ENCODE measurements around the gene SMIM17. TPM values are rescaled to one million over a fixed set of nuclear protein-coding genes. Genes with fewer than 3 reads are reported as not detected.

Gene SMIM17
- total RNA-seq (not detected), polyA plus RNA-seq (under 1 TPM in 2 of 3 donors, not detected in 1; 0.10 to 0.21 TPM)
- long read RNA-seq, donor 1 = 0 reads
- long read RNA-seq, donor 2 = 0 reads

DNA sequence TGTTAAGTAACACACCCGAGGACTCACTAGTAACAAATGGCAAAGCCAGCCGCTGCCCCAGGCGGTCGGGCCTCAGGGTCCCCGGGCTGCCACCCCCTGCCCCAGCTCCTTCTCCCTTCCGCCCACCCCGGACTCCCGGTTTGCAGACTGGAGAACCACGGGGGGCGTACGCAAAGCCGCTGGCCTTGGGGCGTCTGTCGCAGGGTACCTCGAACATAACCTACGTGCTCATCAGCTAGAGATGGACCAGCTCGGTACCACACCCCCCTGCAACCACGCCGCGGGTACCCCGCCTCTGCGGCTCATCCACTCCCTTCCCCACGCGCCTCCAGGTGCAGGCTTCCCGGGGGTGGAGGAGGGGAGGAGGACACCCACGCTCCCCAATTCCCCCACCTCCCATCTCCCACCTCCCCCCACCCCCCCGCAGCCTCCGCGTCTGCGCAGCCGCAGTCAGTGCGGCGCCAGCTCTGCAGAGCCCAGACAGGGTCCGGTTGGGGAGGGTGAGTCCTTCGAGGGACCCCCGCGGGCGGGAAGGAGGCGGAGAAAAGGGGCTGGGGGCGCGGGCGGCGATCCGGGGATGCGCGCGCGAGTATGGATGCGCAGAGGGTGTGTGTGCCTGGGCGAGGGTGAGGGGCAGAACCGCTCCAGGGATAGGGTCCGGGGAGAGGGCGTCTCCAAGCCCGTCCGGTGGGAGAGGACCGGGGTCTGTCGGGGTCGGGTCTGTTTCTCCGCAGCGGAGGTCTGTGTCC is at the start of gene SMIM17:
TSS of gene SMIM17 (plus strand) at position 449 of the 749 bp plus-strand sequence. CDS start 2,509 bp downstream, outside the sequence.
- no peak within 1 kb of the TSS for H3K27ac ChIP-seq
- intact Hi-C loops (cut with DNase I) = no loop called here
- H3K27me3 ChIP-seq (ENCODE audit: insufficient read depth in 3 of 3, low read length in 2 of 3) = peaks cover 0 to 14% (median 11%) of the 10 kb centered on the region in 3 donors
- TF ChIP-seq CTCF (IDR thresholded peaks at IDR 0.05) = no peak
- WGBS, 3 donors = 7 to 10% (median 8%) methylated on average over 44 to 60 of the region's 60 CpGs
- H3K9me3 ChIP-seq = peaks cover 26% of the 10 kb centered on the region
- H3K4me1 ChIP-seq = no peaks in the 10 kb centered on the region
- no peak within 1 kb of the TSS for H3K4me3 ChIP-seq
- ATAC-seq = no peak
- no peak for DNase-seq
- no peaks in the 10 kb centered on the region for H3K36me3 ChIP-seq (ENCODE audit: insufficient read depth in 1 of 2, low read depth in 1 of 2)

GRCh38 chr19:56594446-56594782 is 48.5 kb upstream of the SMIM17 start:
- Histone ChIP-seq H3K27me3 (ENCODE audit: insufficient read depth in 3 of 3, low read length in 2 of 3) (no peaks in the 10 kb centered on the region), H3K4me1 (no peaks in the 10 kb centered on the region), H3K9me3 (peaks cover 56% of the 10 kb centered on the region), H3K27ac (no peak overlapping the region), H3K36me3 (ENCODE audit: insufficient read depth in 1 of 2, low read depth in 1 of 2) (peaks cover 0 to 17% of the 10 kb centered on the region in 2 donors), H3K4me3 (peak overlapping the region; percentile 98)
- intact Hi-C loops (cut with DNase I) = no loop called here
- DNase-seq = no peak
- WGBS, 3 donors = 56 to 57% (median 56%) methylated on average over 4 of the region's 4 CpGs
- ATAC-seq = no peak
- TF ChIP-seq CTCF (IDR thresholded peaks at IDR 0.05) = no peak

DNA sequence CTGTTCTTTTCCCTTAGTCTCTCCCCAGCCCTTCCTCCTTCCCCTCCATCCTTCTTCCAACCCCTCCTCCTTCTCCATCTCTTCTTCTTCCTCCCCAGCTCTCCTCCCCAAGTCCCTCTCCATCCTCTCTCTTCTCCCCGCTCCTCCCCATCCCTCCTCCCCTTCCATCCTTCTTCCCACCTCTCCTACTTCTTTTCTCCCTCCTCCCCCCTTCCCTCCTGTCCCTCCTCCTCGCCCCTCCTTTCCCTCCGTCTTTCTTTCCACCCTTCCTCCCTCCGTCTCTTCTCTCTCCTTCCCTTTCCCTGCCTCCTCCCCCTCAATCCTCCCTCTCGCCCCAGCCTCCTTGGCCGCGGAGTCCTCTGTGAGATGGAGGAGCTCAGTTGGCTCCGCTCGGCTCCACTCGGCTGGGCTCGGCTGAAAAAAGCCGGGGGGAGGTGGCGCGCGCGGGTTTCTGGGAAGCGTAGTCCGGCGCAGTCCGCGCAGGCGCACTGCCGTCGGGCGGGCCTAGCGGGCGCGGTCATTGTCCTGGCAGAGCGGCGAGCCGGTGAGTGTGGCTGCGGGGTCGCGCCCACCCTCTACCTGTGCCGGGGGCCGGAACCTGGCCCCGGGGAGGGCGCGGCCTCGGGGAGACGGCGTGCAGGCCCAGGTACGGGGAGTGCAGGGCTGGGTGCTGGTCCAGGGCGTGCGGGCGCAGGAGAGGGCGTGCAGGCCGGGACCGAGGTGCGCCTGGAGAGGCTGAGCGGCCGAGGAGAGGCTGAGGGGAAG is 48.0 kb upstream of the SMIM17 start, which contains the start of gene ZNF71:
TSS of gene ZNF71 (plus strand) at position 520 of the 765 bp plus-strand sequence. CDS start 6,257 bp downstream, outside the sequence.
- Histone ChIP-seq H3K36me3 (ENCODE audit: insufficient read depth in 1 of 2, low read depth in 1 of 2) (peaks cover 0 to 17% of the 10 kb centered on the region in 2 donors), H3K4me3 (peak within 1 kb of the TSS; percentile 98), H3K27me3 (ENCODE audit: insufficient read depth in 3 of 3, low read length in 2 of 3) (no peaks in the 10 kb centered on the region), H3K9me3 (peaks cover 56% of the 10 kb centered on the region), H3K27ac (peak within 1 kb of the TSS; percentile 58), H3K4me1 (no peaks in the 10 kb centered on the region)
- 0 to 1% (median 0%) methylated on average over 52 of the region's 52 CpGs for WGBS, 3 donors
- intact Hi-C loops (cut with DNase I) = no loop called here
- no peak for TF ChIP-seq CTCF (IDR thresholded peaks at IDR 0.05)
- ATAC-seq (peak; percentile 96 to 100 (median 100)), DNase-seq (peak; percentile 91 to 94)

DNA sequence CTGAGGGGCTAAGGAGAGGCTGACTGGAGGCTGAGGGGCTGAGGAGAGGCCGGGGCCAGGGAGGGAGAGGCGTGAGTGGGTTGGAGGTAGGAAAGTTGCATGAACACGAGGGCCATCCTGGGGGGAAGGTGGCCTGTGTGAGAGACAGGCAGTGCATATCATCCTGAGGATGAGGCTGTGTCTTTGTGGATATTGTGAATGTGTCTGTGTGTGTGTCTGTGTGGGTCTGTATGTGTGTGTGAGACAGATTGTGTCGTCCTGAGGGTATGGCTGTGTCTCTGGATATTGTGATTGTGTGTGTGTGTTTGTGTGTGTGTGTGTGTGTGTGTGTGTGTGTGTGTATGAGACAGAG is 47.4 kb upstream of the SMIM17 start:
- intact Hi-C loops (cut with DNase I) = no loop called here
- WGBS, 3 donors = 0 to 3% (median 1%) methylated on average over 4 of the region's 4 CpGs
- peaks cover 51% of the 10 kb centered on the region for H3K9me3 ChIP-seq

More for the DNA sequence above, 47.4 kb upstream of the SMIM17 start:
- peak overlapping the region; percentile 58 for H3K27ac ChIP-seq
- no peaks in the 10 kb centered on the region for H3K4me1 ChIP-seq
- DNase-seq (no peak), ATAC-seq (peak in 2 of 4 donors; percentile 32 to 43)
- TF ChIP-seq CTCF (IDR thresholded peaks at IDR 0.05) = no peak
- peaks cover 0 to 17% of the 10 kb centered on the region in 2 donors for H3K36me3 ChIP-seq (ENCODE audit: insufficient read depth in 1 of 2, low read depth in 1 of 2)
- H3K4me3 ChIP-seq = peak overlapping the region; percentile 98
- H3K27me3 ChIP-seq (ENCODE audit: insufficient read depth in 3 of 3, low read length in 2 of 3) = no peaks in the 10 kb centered on the region
